DMS79 (cell line): ENCODE measurements around the gene SELENOV.

Experiments
- DNase-seq: peaks from one replicate; lab custom pipeline; 2025; lab: John Stamatoyannopoulos, UW

SELENOV gene

GRCh38 chr19:39494661-39495060 is 20.3 kb upstream of the SELENOV start:
- DNase-seq, result no peak

GRCh38 chr19:39496063-39496462 is 18.9 kb upstream of the SELENOV start:
- DNase-seq, result no peak

- DNase-seq, result no peak
Observed at GRCh38 chr19:39497701-39497995, 17.3 kb upstream of the SELENOV start.

- peak; percentile 85 for DNase-seq
Observed at GRCh38 chr19:39497996-39498797, 16.7 kb upstream of the SELENOV start.

- DNase-seq, result peak; percentile 64
Observed at GRCh38 chr19:39498798-39499642, 15.9 kb upstream of the SELENOV start, which contains the start of gene DLL3. TSS of gene DLL3 (plus strand) at chr19:39498947. CDS start at chr19:39498975, 28 bp downstream.

- DNase-seq, result no peak
Observed at GRCh38 chr19:39499932-39500331, 15.0 kb upstream of the SELENOV start.

GRCh38 chr19:39500543-39500942 is 14.4 kb upstream of the SELENOV start:
- DNase-seq, result no peak

- no peak for DNase-seq
Observed at GRCh38 chr19:39501340-39501739, 13.6 kb upstream of the SELENOV start.

- no peak for DNase-seq
Observed at GRCh38 chr19:39502640-39503417, 12.1 kb upstream of the SELENOV start.

- DNase-seq, result no peak
Observed at GRCh38 chr19:39506598-39506943, 8.4 kb upstream of the SELENOV start.

GRCh38 chr19:39506944-39507714 is 7.8 kb upstream of the SELENOV start:
- peak; percentile 78 for DNase-seq

- no peak for DNase-seq
Observed at GRCh38 chr19:39507715-39508364, 7.1 kb upstream of the SELENOV start.

GRCh38 chr19:39508629-39509028 is 6.3 kb upstream of the SELENOV start:
- no peak for DNase-seq

GRCh38 chr19:39509233-39509632 is 5.7 kb upstream of the SELENOV start:
- no peak for DNase-seq

- no peak for DNase-seq
Observed at GRCh38 chr19:39512988-39513387, 2.0 kb upstream of the SELENOV start.

GRCh38 chr19:39515551-39516191 is 732 bp downstream of the SELENOV start:
- peak; percentile 65 for DNase-seq

- DNase-seq, result no peak
Observed at GRCh38 chr19:39516270-39516669, 1.3 kb downstream of the SELENOV start.

- no peak for DNase-seq
Observed at GRCh38 chr19:39517432-39517831, 2.5 kb downstream of the SELENOV start.

- no peak for DNase-seq
Observed at GRCh38 chr19:39518458-39518857, 3.5 kb downstream of the SELENOV start.

GRCh38 chr19:39518975-39519374 is 4.0 kb downstream of the SELENOV start:
- DNase-seq, result no peak
